ENCODE results near the gene ATXN10. TPM values are rescaled to one million over a fixed set of nuclear protein-coding genes. Genes with fewer than 3 reads are reported as not detected.

The ATXN10 gene
- total RNA-seq, 1 experiment from 2014 or later, result 135 TPM

DNA sequence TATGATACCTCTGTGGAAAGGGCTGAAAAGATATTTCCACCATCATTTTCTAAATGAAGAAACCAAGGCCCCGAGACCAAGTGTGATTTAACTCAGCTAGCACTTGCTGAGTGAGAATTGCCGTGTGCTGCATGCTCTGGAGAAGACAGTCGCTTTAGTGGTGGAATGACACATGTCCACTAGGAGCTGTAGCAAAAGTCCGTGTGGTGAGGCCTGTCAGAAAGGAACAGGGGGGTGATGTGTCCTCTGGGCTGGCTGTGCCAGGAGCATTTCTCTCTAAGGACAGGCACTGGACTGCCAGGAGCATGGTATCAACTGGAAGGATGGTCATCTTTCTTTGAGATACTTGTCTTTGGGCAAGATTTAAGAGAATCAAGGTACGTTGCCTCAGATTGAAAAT lies 72.8 kb downstream of the ATXN10 start:
- ATAC-seq (no peak), DNase-seq (ENCODE audit: low read depth, low spot score) (no peak)
- ChIA-PET POLR2A (no interaction called here), CTCF (no interaction called here), RAD21 (ENCODE audit: low non-redundant PET in 1 of 2, low total read pairs in 2 of 2, uncharacterized antibody in 2 of 2, unreplicated experiment in 2 of 2) (no interaction called here)
- H3K79me2 ChIP-seq (ENCODE audit: insufficient read depth, low read length), result peaks cover 2% of the 10 kb centered on the region; the same call in 1 of the 2 replicates
- H4K20me1 ChIP-seq (ENCODE audit: insufficient read depth), result no peaks in the 10 kb centered on the region
- intact Hi-C loops (cut with micrococcal nuclease), result no loop called here
- no peak overlapping the region for H2AFZ ChIP-seq (ENCODE audit: low read depth, low read length, poor library complexity, severe bottlenecking)
- TF ChIP-seq EZH2 (IDR thresholded peaks at IDR 0.05), result no peak
- TF ChIP-seq POLR2AphosphoS5 (IDR thresholded peaks at IDR 0.05; ENCODE audit: low read depth, low read length), result no peak
- no peak for TF ChIP-seq SRF (IDR thresholded peaks at IDR 0.05; ENCODE audit: low read depth)
- TF ChIP-seq ZFX (IDR thresholded peaks at IDR 0.05), result no peak
- TF ChIP-seq ELF1 (IDR thresholded peaks at IDR 0.05; ENCODE audit: borderline replicate concordance, low read depth), result no peak
- TF ChIP-seq, protein P1, sequence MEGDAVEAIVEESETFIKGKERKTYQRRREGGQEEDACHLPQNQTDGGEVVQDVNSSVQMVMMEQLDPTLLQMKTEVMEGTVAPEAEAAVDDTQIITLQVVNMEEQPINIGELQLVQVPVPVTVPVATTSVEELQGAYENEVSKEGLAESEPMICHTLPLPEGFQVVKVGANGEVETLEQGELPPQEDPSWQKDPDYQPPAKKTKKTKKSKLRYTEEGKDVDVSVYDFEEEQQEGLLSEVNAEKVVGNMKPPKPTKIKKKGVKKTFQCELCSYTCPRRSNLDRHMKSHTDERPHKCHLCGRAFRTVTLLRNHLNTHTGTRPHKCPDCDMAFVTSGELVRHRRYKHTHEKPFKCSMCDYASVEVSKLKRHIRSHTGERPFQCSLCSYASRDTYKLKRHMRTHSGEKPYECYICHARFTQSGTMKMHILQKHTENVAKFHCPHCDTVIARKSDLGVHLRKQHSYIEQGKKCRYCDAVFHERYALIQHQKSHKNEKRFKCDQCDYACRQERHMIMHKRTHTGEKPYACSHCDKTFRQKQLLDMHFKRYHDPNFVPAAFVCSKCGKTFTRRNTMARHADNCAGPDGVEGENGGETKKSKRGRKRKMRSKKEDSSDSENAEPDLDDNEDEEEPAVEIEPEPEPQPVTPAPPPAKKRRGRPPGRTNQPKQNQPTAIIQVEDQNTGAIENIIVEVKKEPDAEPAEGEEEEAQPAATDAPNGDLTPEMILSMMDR (IDR thresholded peaks at IDR 0.05 in 2 of 3, conservative IDR thresholded peaks at IDR 0.05 in 1 of 3; ENCODE audit: borderline replicate concordance in 1 of 3, insufficient read depth in 1 of 3, low read depth in 2 of 3, low read length in 2 of 3), result no peak
- no peak for TF ChIP-seq ZNF274 (IDR thresholded peaks at IDR 0.05; ENCODE audit: low read depth, low read length)
- no peak for TF ChIP-seq POLR2A (IDR thresholded peaks at IDR 0.05; ENCODE audit: borderline replicate concordance, extremely low read depth, insufficient read depth, insufficient read length)
- no peak for TF ChIP-seq YY1 (IDR thresholded peaks at IDR 0.05; ENCODE audit: extremely low read depth, insufficient replicate concordance, low read depth, low read length)
- TF ChIP-seq RAD21 (IDR thresholded peaks at IDR 0.05; ENCODE audit: low read depth), result no peak
- TF ChIP-seq, protein P2, sequence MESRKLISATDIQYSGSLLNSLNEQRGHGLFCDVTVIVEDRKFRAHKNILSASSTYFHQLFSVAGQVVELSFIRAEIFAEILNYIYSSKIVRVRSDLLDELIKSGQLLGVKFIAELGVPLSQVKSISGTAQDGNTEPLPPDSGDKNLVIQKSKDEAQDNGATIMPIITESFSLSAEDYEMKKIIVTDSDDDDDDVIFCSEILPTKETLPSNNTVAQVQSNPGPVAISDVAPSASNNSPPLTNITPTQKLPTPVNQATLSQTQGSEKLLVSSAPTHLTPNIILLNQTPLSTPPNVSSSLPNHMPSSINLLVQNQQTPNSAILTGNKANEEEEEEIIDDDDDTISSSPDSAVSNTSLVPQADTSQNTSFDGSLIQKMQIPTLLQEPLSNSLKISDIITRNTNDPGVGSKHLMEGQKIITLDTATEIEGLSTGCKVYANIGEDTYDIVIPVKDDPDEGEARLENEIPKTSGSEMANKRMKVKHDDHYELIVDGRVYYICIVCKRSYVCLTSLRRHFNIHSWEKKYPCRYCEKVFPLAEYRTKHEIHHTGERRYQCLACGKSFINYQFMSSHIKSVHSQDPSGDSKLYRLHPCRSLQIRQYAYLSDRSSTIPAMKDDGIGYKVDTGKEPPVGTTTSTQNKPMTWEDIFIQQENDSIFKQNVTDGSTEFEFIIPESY (IDR thresholded peaks at IDR 0.05; ENCODE audit: extremely low read depth, insufficient replicate concordance, low read length), result no peak
- no peaks in the 10 kb centered on the region for H3K9me2 ChIP-seq (ENCODE audit: insufficient read depth)
- no peaks in the 10 kb centered on the region for H3K4me1 ChIP-seq (ENCODE audit: control insufficient read depth in 1 of 2, insufficient read depth in 2 of 2, low read length in 2 of 2)
- H3K36me3 ChIP-seq (ENCODE audit: control insufficient read depth in 1 of 2, insufficient read depth in 2 of 2, low read length in 2 of 2), result peaks cover 12% of the 10 kb centered on the region in 2 experiments
- no peak overlapping the region for H3K9ac ChIP-seq (ENCODE audit: low read length)
- H3K27me3 ChIP-seq (ENCODE audit: insufficient read depth, low read length), result no peaks in the 10 kb centered on the region
- no peak overlapping the region for H3K27ac ChIP-seq (ENCODE audit: low read depth, low read length)
- no peak overlapping the region for H3K4me3 ChIP-seq (replicated peaks in 1 of 2; ENCODE audit: low read depth in 1 of 2, low read length in 2 of 2)
- no peak overlapping the region for H3K4me2 ChIP-seq (ENCODE audit: low read length)
- H3K9me3 ChIP-seq (ENCODE audit: control insufficient read depth in 1 of 2, insufficient read depth in 1 of 2, low read depth in 1 of 2, low read length in 2 of 2), result no peaks in the 10 kb centered on the region
- BruUV-seq (replicated peaks), result no TSS peak
